Progenitor cell of endocrine pancreas (in vitro differentiated cells): ENCODE results near the gene RAB6A. TPM values are rescaled to one million over a fixed set of nuclear protein-coding genes. Genes with fewer than 3 reads are reported as not detected.

Source experiments
- DNase-seq: peaks from one replicate; pipeline ENCODE4 v3.0.0; 2021; ENCODE audit warnings: low spot score; ENCODE audit not compliant: unreplicated experiment
- H3K27ac Mint-ChIP-seq: 2 replicates; pipeline ENCODE4 v1.8.0; 2021; ENCODE audit warnings: mild to moderate bottlenecking, moderate library complexity, mixed read lengths
- H3K27me3 Mint-ChIP-seq: 2 replicates; pipeline ENCODE4 v1.8.0; 2021; ENCODE audit warnings: mixed read lengths
- H3K36me3 Mint-ChIP-seq: 2 replicates; pipeline ENCODE4 v1.8.0; 2022; ENCODE audit warnings: mixed read lengths; ENCODE audit not compliant: insufficient read depth
- H3K4me1 Mint-ChIP-seq: 2 replicates; pipeline ENCODE4 v1.8.0; 2021; ENCODE audit warnings: low read depth, mixed read lengths
- H3K4me3 Mint-ChIP-seq: 2 replicates; pipeline ENCODE4 v1.8.0; 2021; ENCODE audit warnings: low read depth, mild to moderate bottlenecking, moderate library complexity, mixed read lengths
- H3K9me3 Mint-ChIP-seq: 2 replicates; pipeline ENCODE4 v1.8.0; 2021; ENCODE audit warnings: low read depth, mixed read lengths
- CTCF ChIP-seq: fragments of 200-600 bp; sonication (generic); IDR thresholded peaks from one replicate; pipeline ENCODE4 v1.5.0; 2021; ENCODE audit warnings: antibody characterized with exemption, mild to moderate bottlenecking; ENCODE audit not compliant: unreplicated experiment
- total RNA-seq: library from RNA; stranded (reverse); gene quantifications from 2 replicates; pipeline ENCODE4 v1.2.1, GENCODE V29; 2021

Gene RAB6A
- total RNA-seq, 1 donor from 2014 or later, result 88.6 TPM

GRCh38 chr11:73717136-73717535, 43.7 kb downstream of the RAB6A start:
- Mint-ChIP-seq H3K36me3 (peaks cover 16% of the 10 kb centered on the region), H3K27ac (no peak overlapping the region), H3K4me1 (peaks cover 14% of the 10 kb centered on the region), H3K9me3 (no peaks in the 10 kb centered on the region), H3K4me3 (no peak overlapping the region), H3K27me3 (no peaks in the 10 kb centered on the region)
- DNase-seq, result no peak
- TF ChIP-seq CTCF, result no peak

GRCh38 chr11:73716153-73717056, 44.5 kb downstream of the RAB6A start:
- Mint-ChIP-seq H3K9me3 (no peaks in the 10 kb centered on the region), H3K27me3 (no peaks in the 10 kb centered on the region), H3K4me3 (no peak overlapping the region), H3K4me1 (peaks cover 13% of the 10 kb centered on the region), H3K27ac (peak overlapping the region; percentile 76), H3K36me3 (peaks cover 16% of the 10 kb centered on the region)
- DNase-seq, result no peak
- no peak for TF ChIP-seq CTCF

DNA sequence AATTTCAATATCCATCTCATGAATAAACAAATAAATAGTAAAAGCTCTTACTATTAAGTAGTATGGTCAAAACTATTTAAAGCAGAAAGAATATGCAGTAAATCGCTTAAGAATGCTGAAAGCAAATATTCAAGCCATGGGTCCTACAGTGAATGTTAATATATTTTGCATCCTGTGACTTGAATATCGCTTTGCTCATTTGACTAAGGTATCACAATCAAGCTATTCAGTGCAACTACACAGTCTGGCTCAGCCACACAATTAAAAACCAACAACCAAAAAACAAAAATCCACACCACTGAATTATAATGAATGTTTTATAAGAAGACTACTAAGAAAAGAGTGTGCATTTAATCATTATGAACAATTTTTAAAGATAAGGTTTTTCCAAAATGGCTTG, 45.3 kb downstream of the RAB6A start:
- TF ChIP-seq CTCF, result no peak
- Mint-ChIP-seq H3K36me3 (peaks cover 13% of the 10 kb centered on the region), H3K4me3 (no peak overlapping the region), H3K27ac (no peak overlapping the region), H3K9me3 (no peaks in the 10 kb centered on the region), H3K27me3 (no peaks in the 10 kb centered on the region), H3K4me1 (peaks cover 12% of the 10 kb centered on the region)
- DNase-seq, result no peak

- Mint-ChIP-seq H3K9me3 (no peaks in the 10 kb centered on the region), H3K36me3 (peaks cover 10% of the 10 kb centered on the region), H3K27me3 (no peaks in the 10 kb centered on the region), H3K4me1 (peaks cover under 1% of the 10 kb centered on the region), H3K27ac (no peak overlapping the region), H3K4me3 (no peak overlapping the region)
- TF ChIP-seq CTCF, result no peak
- no peak for DNase-seq
These were observed 49.9 kb downstream of the RAB6A start for GRCh38 chr11:73710964-73711363.

DNA sequence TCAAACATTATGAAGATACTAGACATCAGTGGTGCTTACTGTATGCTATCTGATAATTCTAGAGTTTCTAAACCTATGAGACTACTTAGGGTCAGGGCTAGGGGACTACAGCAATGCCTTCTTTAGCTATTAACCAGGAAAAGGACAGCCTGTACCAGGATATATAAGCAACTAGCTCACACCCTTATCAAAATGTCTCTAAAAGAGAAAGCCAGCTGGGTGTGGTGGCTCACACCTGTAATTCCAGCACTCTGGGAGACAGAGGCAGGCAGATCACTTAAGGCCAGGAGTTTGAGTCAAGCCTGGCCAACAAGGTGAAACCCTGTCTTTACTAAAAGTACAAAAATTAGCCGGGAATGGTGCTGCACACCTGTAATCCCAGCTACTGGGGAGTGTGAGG, 55.8 kb downstream of the RAB6A start:
- H3K36me3 Mint-ChIP-seq, result peaks cover 10% of the 10 kb centered on the region
- no peak overlapping the region for H3K4me3 Mint-ChIP-seq
- H3K27me3 Mint-ChIP-seq, result no peaks in the 10 kb centered on the region
- H3K9me3 Mint-ChIP-seq, result no peaks in the 10 kb centered on the region
- no peaks in the 10 kb centered on the region for H3K4me1 Mint-ChIP-seq
- no peak for DNase-seq
- no peak for TF ChIP-seq CTCF
- H3K27ac Mint-ChIP-seq, result no peak overlapping the region
